CD4-positive, alpha-beta T cell treated with Interferon gamma for 1 hour (primary cell): Measurements from ENCODE around the gene E2F2.
A peak's percentile ranks its signal among the peaks of the same experiment; 100 is the strongest.

Experiments used
- DNase-seq: peaks from one replicate; pipeline ENCODE4 v3.0.0-alpha.2; 2020

Gene E2F2

GRCh38 chr1:23562137-23562876, 31.3 kb upstream of the E2F2 start:
- peak; percentile 73 for DNase-seq

GRCh38 chr1:23561813-23562100, 30.7 kb upstream of the E2F2 start:
- no peak for DNase-seq

GRCh38 chr1:23561076-23561812, 30.2 kb upstream of the E2F2 start:
- DNase-seq, result no peak

- DNase-seq, result no peak
Observed at GRCh38 chr1:23559985-23560741, 29.1 kb upstream of the E2F2 start.

- DNase-seq, result peak; percentile 91
Observed at GRCh38 chr1:23559136-23559984, 28.3 kb upstream of the E2F2 start, which contains the start of gene ID3. ID3 (minus strand) TSS chr1:23559501; CDS start chr1:23559426, 75 bp downstream.

- no peak for DNase-seq
Observed at GRCh38 chr1:23558872-23559135, 27.8 kb upstream of the E2F2 start.

GRCh38 chr1:23558140-23558871, 27.3 kb upstream of the E2F2 start:
- no peak for DNase-seq

- DNase-seq, result no peak
Observed at GRCh38 chr1:23557471-23558124, 26.6 kb upstream of the E2F2 start.

GRCh38 chr1:23556635-23557470, 25.8 kb upstream of the E2F2 start:
- DNase-seq, result peak; percentile 21

- no peak for DNase-seq
Observed at GRCh38 chr1:23555986-23556634, 25.1 kb upstream of the E2F2 start.

GRCh38 chr1:23555270-23555985, 24.4 kb upstream of the E2F2 start:
- no peak for DNase-seq

- DNase-seq, result peak; percentile 88
Observed at GRCh38 chr1:23554481-23555269, 23.6 kb upstream of the E2F2 start.

- no peak for DNase-seq
Observed at GRCh38 chr1:23554127-23554480, 23.1 kb upstream of the E2F2 start.

- DNase-seq, result no peak
Observed at GRCh38 chr1:23553231-23554126, 22.4 kb upstream of the E2F2 start.

GRCh38 chr1:23551849-23552248, 20.8 kb upstream of the E2F2 start:
- DNase-seq, result no peak

- no peak for DNase-seq
Observed at GRCh38 chr1:23548704-23549143, 17.7 kb upstream of the E2F2 start.

GRCh38 chr1:23546897-23547584, 16.0 kb upstream of the E2F2 start:
- DNase-seq, result no peak
